GM19455 (cell line): ENCODE measurements around the gene RGS9.
"Not testable (repeated sequence)": the region's sequence is repeated elsewhere in the genome, so short reads cannot be mapped to it uniquely, and the experiment has no call there.

Experiments
- ATAC-seq: cut with Tn5 transposase; IDR thresholded peaks from one replicate; pipeline ENCODE4 v1.9.1; 2021; ENCODE audit not compliant: unreplicated experiment

The RGS9 gene

DNA sequence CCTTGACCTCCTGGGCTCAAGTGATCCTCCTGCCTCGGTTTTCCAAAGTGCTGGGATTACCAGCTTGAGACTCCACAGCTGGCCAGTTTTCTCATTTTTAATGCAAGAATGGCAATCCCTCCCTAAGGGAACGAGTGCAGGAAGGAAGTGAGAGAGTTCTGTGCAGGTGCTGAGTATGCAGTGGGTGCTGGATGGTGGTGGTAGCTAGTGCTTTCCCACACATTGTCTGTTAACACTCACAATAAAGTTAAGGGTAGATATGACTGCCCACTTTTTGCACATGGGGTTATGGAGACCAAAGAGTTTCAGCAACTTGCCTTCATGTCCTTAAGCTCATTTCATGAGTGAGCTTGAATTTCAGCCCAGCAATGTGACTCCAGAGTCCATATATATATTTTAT, 18.5 kb downstream of the RGS9 start:
- peak; percentile 52 for ATAC-seq

DNA sequence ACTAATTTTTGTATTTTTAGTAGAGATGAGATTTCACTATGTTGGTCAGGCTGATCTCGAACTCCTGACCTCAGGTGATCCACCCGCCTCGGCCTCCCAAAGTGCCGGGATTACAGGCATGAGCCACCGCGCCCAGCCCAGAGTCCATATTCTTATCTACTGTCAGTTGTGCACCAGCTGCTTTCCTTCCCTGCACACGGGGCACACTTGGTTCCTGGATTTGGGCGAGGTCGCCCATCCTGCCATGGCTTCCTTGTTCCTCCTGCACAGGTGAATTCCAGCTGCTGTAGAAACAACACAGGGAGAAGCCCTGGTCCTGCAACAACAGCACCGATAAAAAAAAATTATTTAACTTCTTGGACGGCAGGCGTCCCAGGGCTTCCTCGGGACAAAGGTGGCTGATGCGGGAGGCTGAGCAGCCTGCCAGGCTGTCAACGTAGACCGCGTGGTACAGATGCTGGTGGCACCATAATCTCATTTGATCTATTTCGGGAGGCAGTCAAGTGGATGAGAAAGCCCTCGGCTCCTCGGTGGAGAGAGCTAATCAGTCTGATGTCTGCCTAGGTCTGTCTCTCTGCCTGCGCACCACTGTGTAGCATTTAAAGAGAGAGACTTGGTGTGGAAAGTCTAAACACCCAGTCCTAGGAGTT, 19.1 kb downstream of the RGS9 start:
- ATAC-seq, result no peak

DNA sequence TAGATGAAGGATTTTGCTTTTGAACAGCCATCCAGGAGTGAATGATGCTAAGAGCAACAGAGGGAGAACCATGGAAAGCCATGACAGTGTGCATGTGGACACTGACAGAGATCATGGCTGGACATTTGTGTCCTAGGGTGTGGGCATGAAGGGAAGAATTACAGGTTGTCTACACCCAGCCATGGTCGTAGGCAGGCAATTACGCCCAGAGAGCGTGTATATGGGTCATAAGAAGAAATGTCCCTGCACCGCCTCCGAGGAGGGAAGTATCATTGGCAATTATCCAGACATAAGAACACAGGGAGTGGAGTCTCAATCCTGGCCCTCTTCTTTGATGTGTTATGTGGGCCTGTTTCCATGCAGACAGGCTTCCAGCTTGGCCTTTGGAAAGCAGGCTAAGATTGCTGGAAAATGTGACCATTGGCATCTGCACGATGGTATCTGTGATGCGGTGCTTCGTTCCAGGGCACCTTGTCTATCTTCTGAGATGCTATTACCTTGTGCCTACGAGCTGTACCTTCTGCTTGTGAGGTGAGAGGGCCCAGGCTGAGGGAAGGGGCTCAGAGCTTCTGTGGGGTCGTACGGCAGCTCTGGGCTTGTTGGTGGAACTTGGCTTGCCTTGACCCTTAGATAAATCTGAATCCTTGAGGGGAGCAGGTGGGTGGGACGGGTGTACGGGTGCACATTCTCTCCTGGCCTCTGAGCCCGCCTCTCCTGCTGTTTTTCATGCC, 19.8 kb downstream of the RGS9 start:
- ATAC-seq, result no peak

DNA sequence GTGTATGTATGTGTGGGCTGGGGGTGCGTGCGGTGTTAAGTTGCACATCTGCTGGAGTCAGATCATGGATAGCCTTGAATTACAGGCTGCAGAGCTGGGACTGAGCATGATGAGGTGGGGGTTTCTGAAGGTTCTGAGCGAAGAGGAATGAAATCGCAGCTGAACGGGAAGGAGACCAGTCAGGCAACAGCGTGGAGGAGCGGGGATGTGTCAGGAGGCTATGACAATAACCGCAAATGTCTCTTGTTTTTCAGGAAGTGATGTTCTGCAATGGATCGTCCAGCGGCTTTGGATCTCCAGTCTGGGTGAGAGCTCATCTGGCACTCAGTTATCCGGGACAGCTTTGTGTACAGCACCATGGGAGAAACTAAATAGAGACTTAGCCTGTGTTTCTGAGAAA, 20.9 kb downstream of the RGS9 start:
- ATAC-seq, result no peak

DNA sequence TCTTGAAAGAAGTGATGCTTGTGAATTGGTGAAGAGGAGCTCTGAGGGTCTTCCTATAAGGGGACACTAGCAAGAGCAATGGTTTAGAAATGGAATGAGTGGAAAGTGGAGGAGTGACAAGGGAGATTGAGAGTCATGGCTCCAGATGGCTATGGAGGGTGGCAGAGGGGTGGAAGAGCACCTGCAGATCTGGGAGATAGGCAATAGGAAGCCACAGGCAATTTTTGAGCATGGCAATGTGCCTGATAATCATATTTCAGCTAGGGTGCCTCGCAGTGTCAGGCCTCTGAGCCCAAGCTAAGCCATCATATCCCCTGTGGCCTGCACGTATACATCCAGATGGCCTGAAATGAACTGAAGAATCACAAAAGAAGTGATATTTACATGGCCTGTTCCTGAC, 21.5 kb downstream of the RGS9 start:
- ATAC-seq, result no peak

DNA sequence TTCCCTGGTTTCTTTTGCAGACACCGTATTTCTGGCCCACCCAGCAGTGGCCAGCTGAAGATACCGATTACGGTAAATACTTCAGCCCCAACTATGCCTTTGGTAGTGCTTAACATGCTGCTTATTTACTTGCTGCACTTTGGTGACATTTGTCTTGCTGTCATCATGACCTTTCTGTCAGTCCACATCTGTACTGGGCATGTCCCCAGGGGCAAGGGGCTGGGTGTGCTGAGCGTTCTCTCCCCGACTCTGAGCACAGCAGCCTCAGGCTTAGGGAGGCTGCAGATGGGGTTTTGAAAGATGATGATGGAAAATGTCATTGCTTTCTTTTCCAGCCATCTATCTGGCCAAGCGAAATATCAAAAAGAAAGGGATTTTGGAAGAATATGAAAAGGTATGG, 23.3 kb downstream of the RGS9 start:
- ATAC-seq, result no peak

DNA sequence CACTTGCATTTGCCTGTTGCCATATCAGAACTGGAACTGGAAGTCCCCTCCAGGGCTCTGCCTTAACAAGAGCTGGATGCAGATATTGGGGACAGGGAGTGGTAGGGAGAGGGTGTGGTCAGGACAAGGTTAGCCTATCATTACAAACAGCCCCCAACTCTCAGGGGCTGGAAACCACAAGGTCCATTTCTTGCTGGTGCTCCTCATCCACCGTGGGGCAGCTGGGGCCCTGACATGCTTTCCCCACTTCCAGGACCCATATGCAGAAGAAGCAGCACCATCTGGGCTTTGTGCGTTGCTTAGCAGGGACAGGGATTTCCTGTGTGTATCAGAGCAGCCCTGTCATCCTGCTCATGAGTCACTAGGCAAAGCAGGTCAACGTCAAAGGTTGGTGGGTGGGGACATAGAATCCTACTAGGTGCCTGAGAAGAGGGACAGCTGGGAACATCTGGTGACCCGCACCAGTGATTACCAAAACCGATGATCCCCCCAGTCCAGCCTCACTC, 26.9 kb downstream of the RGS9 start:
- peak; percentile 90 for ATAC-seq

DNA sequence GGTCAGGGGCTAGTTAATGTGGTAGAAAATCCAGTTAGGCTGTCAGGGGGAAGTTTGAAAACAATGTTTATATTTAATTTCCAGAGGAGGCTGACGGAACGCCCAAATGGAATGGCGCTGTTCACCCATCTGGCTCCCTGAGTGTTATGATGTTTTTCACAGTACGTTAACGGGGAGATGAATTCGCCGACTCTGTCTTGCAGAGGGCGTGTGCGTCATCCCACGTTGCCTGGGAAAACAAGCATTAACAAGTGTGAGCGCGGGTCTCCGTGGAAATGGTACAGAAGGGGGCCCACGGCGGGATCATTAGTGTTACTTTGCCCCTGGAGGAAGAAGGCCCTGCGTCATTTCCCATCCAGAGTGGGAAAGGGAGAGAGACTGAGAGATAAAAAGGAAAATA, 29.6 kb downstream of the RGS9 start:
- no peak for ATAC-seq

DNA sequence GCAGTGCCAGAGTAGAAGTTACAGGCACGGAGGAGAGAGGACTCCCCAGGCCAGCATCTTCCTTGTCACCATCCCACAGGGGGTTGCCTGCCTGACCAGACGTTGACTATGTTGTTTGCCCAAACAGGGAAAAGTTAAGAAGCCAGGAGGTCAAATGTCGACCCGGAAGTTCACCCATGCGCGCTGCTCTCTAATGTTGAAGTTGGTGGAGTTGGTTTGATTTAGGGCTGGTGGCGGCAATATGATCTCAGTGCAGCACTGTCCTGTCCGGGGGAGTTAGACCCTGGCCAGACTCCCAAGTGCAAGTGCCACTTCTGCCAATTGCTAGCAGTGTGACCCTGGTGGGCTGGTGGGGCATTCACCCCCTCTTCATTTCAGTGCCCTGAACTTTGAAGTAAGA, 30.4 kb downstream of the RGS9 start:
- no peak for ATAC-seq

DNA sequence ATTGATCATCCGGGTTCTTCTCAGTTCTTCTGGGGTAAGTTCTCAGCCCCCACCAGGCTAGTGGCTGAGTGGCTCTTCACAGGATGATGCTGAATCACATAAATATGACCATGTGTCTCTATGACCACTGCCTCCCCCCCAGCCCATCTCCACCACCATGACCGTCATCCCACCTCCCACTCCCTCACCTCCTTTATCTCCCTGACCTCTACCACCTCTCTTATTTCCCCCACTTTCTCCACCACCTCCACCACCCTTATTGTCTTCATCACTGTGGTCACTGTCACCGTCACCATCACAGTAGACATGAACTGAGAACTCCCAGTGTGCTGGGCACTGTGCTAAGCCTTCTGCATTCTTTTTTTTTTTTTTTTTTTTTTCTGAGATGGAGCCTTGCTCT, 32.5 kb downstream of the RGS9 start:
- ATAC-seq, result no peak

DNA sequence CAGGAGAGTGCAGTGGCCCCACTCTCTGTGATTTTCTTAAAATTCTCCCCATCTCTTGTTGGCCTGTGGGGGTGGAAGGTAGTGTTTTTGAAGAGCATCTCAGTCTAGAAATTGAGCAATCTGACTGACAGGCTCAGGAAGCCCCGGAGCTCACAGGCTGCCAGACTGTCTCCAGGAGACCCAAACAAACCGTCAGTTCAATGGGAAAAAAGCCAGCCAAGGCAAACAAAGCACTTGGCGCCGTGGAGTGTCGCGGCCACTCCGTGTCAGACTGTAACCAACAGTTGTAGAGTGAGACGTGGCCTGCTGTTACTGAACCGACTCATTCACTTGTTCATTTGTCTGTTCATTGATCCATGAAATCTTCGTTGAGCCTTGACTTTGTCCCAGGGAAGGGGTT, 33.7 kb downstream of the RGS9 start:
- ATAC-seq, result no peak

DNA sequence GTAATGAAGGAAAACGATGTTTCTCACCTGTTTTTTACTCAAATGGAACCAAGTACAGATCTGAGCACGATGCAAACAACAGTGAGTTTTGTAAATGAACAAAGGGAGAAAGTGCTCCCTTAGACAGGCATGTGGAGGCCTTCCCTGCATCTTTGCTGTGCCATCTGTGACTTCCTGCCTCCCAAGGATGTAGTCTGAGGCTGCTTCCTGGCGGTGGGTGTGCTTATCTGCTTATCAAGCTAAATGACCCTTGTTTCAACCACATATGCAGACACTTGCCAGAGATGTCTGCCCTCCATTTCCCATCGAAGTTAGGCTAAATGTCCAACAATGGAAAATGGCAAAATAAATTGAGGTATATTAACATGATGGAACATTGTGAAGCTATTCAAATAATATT, 34.6 kb downstream of the RGS9 start:
- no peak for ATAC-seq

DNA sequence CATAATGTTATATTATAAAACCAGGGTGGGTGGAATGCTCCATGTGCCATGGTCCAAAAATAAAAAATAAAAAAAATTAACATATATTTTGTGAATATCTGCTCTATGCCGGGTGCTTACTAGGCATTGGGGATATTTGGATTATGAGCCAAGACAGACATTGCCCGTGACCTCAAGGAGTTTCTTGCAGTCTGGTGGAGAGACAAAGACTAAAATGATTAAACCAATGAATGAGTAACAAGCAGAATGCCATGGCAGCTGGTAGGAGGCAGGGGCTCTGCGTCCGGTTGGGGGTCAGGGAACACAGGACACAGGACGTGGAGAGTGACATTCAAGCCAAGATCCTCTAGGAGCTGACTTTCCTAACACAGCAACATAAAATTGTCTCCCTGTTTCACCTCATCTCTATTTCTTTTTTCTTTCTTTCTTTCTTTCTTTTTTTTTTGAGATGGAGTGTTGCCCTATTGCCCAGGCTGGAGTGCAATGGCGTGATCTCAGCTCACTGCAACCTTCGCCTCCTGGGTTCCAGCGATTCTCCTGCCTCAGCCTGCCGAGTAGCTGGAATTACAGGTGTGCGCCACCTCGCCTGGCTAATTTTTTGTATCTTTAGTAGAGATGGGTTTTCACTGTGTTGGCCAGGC, 35.4 kb downstream of the RGS9 start:
- ATAC-seq, result no peak

DNA sequence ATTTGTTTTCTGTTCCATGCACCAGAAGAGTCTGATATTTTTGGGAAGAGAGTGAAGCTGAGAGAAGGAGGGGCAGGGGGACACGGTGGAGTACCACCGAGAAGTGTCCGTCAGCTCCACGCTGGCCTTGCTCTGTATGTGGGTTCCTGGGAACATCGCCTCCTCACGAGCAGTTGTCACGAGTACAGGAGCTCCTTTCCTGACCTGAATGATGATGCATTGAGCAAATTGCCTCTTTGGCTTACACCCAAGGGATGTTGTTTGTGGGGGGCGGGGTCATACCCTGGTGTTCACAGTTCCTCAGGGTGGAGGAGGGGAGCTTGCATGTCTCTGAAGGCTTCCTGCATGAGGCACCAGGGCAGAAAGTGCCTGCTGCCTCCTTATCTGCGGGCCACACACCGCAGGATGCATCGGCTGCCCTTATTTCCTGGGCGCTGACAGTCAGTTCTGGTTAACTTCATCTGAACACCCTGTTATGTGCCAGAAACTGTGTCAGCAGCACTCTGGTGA, 36.2 kb downstream of the RGS9 start:
- no peak for ATAC-seq

DNA sequence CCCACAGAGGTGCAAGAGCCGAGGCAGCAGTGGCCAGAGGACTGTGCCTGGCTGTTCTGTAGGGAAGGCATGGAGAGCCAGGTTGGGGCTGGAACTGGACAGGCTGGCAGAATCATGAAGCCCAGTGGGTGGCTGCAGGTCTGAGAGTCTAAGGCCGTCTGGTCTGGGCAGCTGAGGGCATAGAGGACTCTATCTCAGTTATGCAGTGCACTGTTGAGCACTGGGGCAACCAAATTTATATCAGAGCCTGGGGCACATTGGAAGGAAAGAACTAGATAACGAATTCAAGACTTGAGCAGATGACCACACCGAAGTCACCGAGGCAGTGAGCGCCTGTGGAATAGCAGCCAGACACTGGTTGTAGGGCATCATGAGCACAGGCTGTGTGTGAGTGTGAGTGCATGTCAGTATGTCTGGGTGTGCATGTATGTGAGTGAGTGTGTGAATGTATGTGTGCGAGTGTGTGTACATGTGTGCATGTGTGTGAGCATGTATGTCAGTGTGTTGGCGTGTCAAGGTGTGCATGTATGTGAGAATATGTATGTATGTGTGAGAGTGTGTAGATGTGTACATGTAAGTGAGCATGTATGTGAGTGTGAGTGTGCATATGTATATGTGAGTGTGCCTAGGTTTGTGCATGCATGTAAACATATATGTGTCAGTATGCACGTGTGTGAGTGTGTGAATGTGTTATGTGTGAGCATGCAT, 37.0 kb downstream of the RGS9 start:
- ATAC-seq, result no peak

DNA sequence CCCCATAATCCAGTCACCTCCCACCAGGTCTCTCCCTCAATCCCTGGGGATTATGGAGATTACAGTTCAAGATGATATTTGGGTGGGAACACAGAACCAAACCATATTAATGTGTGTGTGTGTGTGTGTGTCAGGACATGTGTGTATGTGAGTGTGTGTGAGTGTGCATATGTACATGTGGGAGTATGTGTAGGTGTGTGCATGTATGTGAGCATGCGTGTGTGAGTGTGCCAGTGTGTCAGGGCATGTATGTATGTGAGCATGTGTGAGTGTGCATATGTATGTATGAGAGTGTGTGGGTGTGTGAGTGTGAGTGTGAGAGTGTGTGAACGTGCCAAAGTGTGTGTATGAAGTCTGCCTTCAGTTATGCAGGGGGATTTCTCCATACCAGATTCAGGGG, 37.8 kb downstream of the RGS9 start:
- no peak for ATAC-seq

DNA sequence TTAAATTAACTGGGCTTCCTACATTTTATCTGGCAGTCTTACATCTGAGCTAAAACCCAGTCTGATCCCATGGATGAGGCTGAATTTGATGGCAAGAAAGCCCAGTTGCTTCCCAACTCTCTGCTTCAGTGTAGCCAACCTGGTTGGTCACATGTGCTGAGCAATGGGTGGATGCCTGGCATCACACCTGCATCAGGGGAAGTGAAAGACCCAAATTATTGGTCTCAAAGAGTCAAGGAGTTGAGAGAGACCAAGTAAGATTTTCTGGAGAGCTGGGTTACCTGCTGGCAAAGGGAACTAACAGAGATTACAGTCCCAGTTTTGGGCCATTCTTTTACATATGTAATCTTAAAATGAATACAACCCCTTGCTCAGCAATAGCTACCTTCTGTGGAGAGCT, 38.8 kb downstream of the RGS9 start:
- ATAC-seq, result no peak

DNA sequence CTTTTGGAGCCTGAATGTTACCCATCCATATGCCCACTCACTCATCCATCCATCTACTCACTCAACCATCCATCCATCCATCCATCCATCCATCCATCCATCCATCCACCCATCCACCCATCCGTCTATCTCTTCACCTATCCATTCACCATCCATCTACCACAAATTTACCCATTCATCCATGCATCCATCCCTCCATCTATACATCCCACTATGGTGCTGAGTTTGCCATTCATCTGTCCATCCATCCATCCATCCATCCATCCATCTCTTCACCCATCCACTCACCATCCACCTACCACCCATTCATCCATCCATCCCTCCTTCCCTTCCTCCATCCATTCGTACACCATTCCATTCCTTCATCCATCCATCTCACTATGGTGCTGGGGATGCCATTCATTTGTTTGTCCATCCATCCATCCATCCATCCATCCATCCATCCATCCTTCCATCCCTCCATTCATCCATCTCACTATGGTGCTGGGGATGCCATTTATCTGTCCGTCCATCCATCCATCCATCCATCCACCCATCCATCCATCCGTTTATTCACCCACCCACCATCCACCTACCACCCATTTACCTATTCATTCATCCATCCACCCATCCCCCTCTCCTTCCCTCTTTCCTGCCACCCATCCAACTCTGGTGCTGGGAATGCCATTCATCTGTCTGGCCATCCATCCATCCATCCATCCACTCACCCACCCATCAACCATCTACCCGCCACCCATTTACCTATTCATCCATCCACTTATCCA, 39.7 kb downstream of the RGS9 start:
- ATAC-seq, result no peak

DNA sequence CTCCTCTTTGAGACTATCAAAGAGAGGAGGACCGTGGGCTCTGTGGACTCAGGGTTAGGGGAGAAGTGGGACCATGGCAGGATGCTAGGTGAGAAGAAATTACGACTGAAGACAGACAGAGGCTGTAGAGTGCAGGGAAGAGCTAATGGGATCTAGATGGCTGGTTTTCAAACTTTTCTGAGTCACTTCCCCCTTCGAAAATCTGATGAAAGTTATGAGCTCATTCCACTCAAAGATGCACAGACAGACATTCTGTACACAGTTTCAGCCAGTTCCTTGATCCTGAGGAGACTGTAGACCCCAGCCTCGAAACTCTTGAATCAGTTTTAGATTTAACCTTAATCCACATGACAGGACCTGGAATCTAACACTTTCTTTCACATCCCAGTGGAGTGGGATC, 40.7 kb downstream of the RGS9 start:
- ATAC-seq, result no peak

DNA sequence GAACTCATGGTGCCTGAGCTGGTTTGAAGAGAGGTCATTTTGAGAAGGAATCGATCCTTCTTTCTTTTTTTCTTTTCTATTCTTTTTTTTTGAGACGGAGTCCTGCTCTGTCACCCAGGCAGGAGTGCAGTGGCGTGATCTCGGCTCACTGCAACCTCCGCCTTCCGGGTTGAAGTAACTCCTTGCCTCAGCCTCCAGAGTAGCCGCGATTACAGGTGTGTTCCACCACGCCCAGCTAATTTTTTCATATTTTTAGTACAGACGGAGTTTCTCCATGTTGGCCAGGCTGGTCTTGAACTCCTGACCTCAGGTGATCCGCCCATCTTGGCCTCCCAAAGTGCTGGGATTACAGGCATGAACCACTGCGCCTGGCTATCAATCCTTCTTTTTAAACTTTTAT, 43.1 kb downstream of the RGS9 start:
- not testable (repeated sequence) for ATAC-seq

DNA sequence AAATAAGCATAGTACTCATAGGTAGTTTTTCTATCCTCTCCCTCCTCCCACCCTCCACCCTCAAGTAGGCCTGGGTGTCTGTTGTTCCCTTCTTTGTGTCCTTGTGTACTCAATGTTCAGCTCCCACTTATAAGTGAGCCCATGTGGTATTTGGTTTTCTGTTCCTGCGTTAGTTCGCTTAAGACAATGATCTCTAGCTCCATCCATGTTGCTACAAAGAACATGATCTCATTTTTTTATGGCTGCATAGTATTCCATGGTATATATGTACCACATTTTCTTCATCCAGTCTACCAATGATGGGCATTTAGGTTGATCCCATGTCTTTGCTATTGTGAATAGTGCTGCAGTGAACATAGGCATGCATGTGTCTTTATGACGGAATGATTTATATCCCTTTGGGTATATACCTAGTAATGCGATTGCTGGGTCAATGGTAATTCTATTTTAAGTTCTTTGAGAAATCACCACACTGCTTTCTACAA, 43.6 kb downstream of the RGS9 start:
- not testable (repeated sequence) for ATAC-seq
